Measurements from ENCODE around the gene C2CD4D.

C2CD4D gene

DNA sequence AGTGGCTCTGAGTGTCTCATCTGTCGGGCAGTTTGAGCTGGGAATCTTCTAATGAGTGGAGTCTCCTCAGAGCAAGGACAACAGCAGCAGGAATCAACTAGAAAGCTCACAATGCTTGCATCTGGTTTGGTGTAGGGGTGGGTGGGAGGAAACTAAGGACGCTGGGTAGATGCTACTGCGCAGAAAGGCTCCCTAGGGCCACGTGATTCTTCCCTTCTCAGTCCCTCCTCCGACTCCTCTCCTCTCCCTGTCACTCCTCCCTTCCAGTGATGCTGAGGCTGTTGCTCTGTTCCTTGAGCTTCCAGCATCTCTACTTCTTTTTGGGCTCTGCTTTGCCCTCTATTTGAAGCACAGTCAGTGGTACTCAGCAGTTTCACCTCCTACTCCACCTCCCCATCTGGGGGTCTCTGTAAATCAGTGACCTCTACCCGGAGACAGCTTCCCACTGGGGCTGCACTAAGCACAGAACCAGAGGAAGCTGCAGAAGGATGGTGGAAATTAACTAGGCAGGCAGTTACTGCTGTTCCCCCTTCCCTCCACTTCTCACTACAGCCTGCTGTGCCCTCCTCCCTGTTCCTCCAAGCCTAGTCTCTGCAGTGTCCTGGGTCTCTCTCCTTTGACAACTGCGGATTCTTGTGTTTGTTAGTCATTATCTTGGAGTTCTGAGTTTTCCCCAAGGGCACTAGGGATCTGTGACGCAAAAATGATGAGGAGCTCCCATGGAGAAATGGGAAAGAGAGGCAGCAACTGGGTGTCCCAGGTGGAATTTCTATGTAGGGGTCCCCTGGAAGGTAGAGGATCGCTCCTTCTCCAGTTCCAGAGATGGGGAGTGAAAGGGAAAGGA is 40.2 kb downstream of the C2CD4D start:
- H3K23ac ChIP-seq (ENCODE audit: low read length in 2 of 2), result no peak overlapping the region
- H4K8ac ChIP-seq (ENCODE audit: low read length), result no peak overlapping the region
- H3K18ac ChIP-seq (ENCODE audit: low read depth in 1 of 2, low read length in 2 of 2), result no peak overlapping the region
- no peak overlapping the region for H2BK120ac ChIP-seq (ENCODE audit: low read depth, low read length)
- H2AFZ ChIP-seq (ENCODE audit: low read depth, low read length), result no peak overlapping the region
- H2BK15ac ChIP-seq (ENCODE audit: low read depth, poor library complexity, severe bottlenecking), result no peak overlapping the region
- peaks cover 81 to 89% of the 10 kb centered on the region in 2 experiments for H3K27me3 ChIP-seq (ENCODE audit: control insufficient read depth in 1 of 2, insufficient read depth in 1 of 2, low read length in 2 of 2)
- H3K4me2 ChIP-seq (ENCODE audit: low read length, poor library complexity, severe bottlenecking), result no peak overlapping the region
- H2AK5ac ChIP-seq (ENCODE audit: low read length, severe bottlenecking), result no peak overlapping the region
- no peak overlapping the region for H3K27ac ChIP-seq (ENCODE audit: low read length, poor library complexity, severe bottlenecking)
- no peaks in the 10 kb centered on the region for H3K79me1 ChIP-seq (replicated peaks; ENCODE audit: low read length, poor library complexity, severe bottlenecking)
- H3K36me3 ChIP-seq (ENCODE audit: control insufficient read depth in 1 of 2, insufficient read depth in 2 of 2, low read depth in 1 of 2, low read length in 2 of 2), result no peaks in the 10 kb centered on the region
- H4K91ac ChIP-seq (ENCODE audit: low read length), result no peak overlapping the region
- 39% methylated on average over 8 of the region's 9 CpGs for WGBS
- no peak for DNase-seq
- H3K14ac ChIP-seq (ENCODE audit: low read length in 2 of 2), result no peak overlapping the region
- no peak overlapping the region for H3K4me3 ChIP-seq (ENCODE audit: insufficient read depth in 1 of 2, low read depth in 1 of 2, low read length in 2 of 2)
- H3K9me3 ChIP-seq (ENCODE audit: control insufficient read depth, low read length), result no peaks in the 10 kb centered on the region
- no peak overlapping the region for H3K9ac ChIP-seq (ENCODE audit: low read length)
- H3K4me1 ChIP-seq (ENCODE audit: control insufficient read depth, insufficient read depth, low read depth, low read length), result no peaks in the 10 kb centered on the region
- H2BK5ac ChIP-seq (ENCODE audit: low read depth, low read length, poor library complexity, severe bottlenecking), result no peak overlapping the region
- H3K4ac ChIP-seq (ENCODE audit: low read depth in 1 of 2, low read length in 2 of 2), result no peak overlapping the region
- H2BK12ac ChIP-seq (ENCODE audit: low read length in 2 of 2), result no peak overlapping the region

GRCh38 chr1:151798571-151798970 is 41.0 kb downstream of the C2CD4D start:
- H3K4ac ChIP-seq (ENCODE audit: low read depth in 1 of 2, low read length in 2 of 2), result no peak overlapping the region
- H3K18ac ChIP-seq (ENCODE audit: low read depth in 1 of 2, low read length in 2 of 2), result no peak overlapping the region
- no peaks in the 10 kb centered on the region for H3K4me1 ChIP-seq (ENCODE audit: control insufficient read depth, insufficient read depth, low read depth, low read length)
- H3K9ac ChIP-seq (ENCODE audit: low read length), result no peak overlapping the region
- no peak overlapping the region for H2AK5ac ChIP-seq (ENCODE audit: low read length, severe bottlenecking)
- no peak overlapping the region for H2BK120ac ChIP-seq (ENCODE audit: low read depth, low read length)
- H3K27ac ChIP-seq (ENCODE audit: low read length, poor library complexity, severe bottlenecking), result no peak overlapping the region
- H3K36me3 ChIP-seq (ENCODE audit: control insufficient read depth in 1 of 2, insufficient read depth in 2 of 2, low read depth in 1 of 2, low read length in 2 of 2), result no peaks in the 10 kb centered on the region
- DNase-seq, result no peak
- peaks cover 73 to 80% of the 10 kb centered on the region in 2 experiments for H3K27me3 ChIP-seq (ENCODE audit: control insufficient read depth in 1 of 2, insufficient read depth in 1 of 2, low read length in 2 of 2)
- no peaks in the 10 kb centered on the region for H3K79me1 ChIP-seq (replicated peaks; ENCODE audit: low read length, poor library complexity, severe bottlenecking)
- no peak overlapping the region for H4K91ac ChIP-seq (ENCODE audit: low read length)
- H3K4me2 ChIP-seq (ENCODE audit: low read length, poor library complexity, severe bottlenecking), result no peak overlapping the region
- no peak overlapping the region for H2BK5ac ChIP-seq (ENCODE audit: low read depth, low read length, poor library complexity, severe bottlenecking)
- no peaks in the 10 kb centered on the region for H3K9me3 ChIP-seq (ENCODE audit: control insufficient read depth, low read length)
- no peak overlapping the region for H3K23ac ChIP-seq (ENCODE audit: low read length in 2 of 2)
- no peak overlapping the region for H3K14ac ChIP-seq (ENCODE audit: low read length in 2 of 2)
- no peak overlapping the region for H2AFZ ChIP-seq (ENCODE audit: low read depth, low read length)
- H3K4me3 ChIP-seq (ENCODE audit: insufficient read depth in 1 of 2, low read depth in 1 of 2, low read length in 2 of 2), result no peak overlapping the region
- no peak overlapping the region for H2BK15ac ChIP-seq (ENCODE audit: low read depth, poor library complexity, severe bottlenecking)
- H4K8ac ChIP-seq (ENCODE audit: low read length), result no peak overlapping the region
- no peak overlapping the region for H2BK12ac ChIP-seq (ENCODE audit: low read length in 2 of 2)
- WGBS, result 94% methylated on average over 5 of the region's 5 CpGs

- H3K27ac ChIP-seq (ENCODE audit: low read length, poor library complexity, severe bottlenecking), result no peak overlapping the region
- H3K4me3 ChIP-seq (ENCODE audit: insufficient read depth in 1 of 2, low read depth in 1 of 2, low read length in 2 of 2), result peak overlapping the region; percentile 64 to 87
- no peaks in the 10 kb centered on the region for H3K36me3 ChIP-seq (ENCODE audit: control insufficient read depth in 1 of 2, insufficient read depth in 2 of 2, low read depth in 1 of 2, low read length in 2 of 2)
- no peak overlapping the region for H3K14ac ChIP-seq (ENCODE audit: low read length in 2 of 2)
- no peak overlapping the region for H2BK12ac ChIP-seq (ENCODE audit: low read length in 2 of 2)
- H2BK120ac ChIP-seq (ENCODE audit: low read depth, low read length), result no peak overlapping the region
- peaks cover 6% of the 10 kb centered on the region for H3K4me1 ChIP-seq (ENCODE audit: control insufficient read depth, insufficient read depth, low read depth, low read length)
- no peaks in the 10 kb centered on the region for H3K9me3 ChIP-seq (ENCODE audit: control insufficient read depth, low read length)
- no peak overlapping the region for H3K23ac ChIP-seq (ENCODE audit: low read length in 2 of 2)
- DNase-seq, result peak; percentile 40
- H2BK15ac ChIP-seq (ENCODE audit: low read depth, poor library complexity, severe bottlenecking), result no peak overlapping the region
- no peak overlapping the region for H2AK5ac ChIP-seq (ENCODE audit: low read length, severe bottlenecking)
- no peak overlapping the region for H3K18ac ChIP-seq (ENCODE audit: low read depth in 1 of 2, low read length in 2 of 2)
- H3K79me1 ChIP-seq (replicated peaks; ENCODE audit: low read length, poor library complexity, severe bottlenecking), result peaks cover 1% of the 10 kb centered on the region
- H3K4ac ChIP-seq (ENCODE audit: low read depth in 1 of 2, low read length in 2 of 2), result no peak overlapping the region
- H2AFZ ChIP-seq (ENCODE audit: low read depth, low read length), result peak overlapping the region; percentile 74
- no peak overlapping the region for H2BK5ac ChIP-seq (ENCODE audit: low read depth, low read length, poor library complexity, severe bottlenecking)
- 2% methylated on average over 46 of the region's 52 CpGs for WGBS
- H3K4me2 ChIP-seq (ENCODE audit: low read length, poor library complexity, severe bottlenecking), result peak overlapping the region; percentile 86
- peak overlapping the region; percentile 42 for H3K9ac ChIP-seq (ENCODE audit: low read length)
- H4K91ac ChIP-seq (ENCODE audit: low read length), result no peak overlapping the region
- peak overlapping the region; percentile 35 for H4K8ac ChIP-seq (ENCODE audit: low read length)
- peaks cover 3 to 6% of the 10 kb centered on the region in 2 experiments for H3K27me3 ChIP-seq (ENCODE audit: control insufficient read depth in 1 of 2, insufficient read depth in 1 of 2, low read length in 2 of 2)
These were observed 48.5 kb downstream of the C2CD4D start for GRCh38 chr1:151790940-151791651.
